Stimulated activated CD4-positive, alpha-beta T cell treated with anti-CD3 and anti-CD28 coated beads, Interleukin-1b, Interleukin-23, amount 100 ng/mL, for 1 hour (primary cell): ENCODE data around the gene CCL7.

Experiments used
- DNase-seq, 2 donors: peaks; one replicate each; pipeline ENCODE4 v3.0.0-alpha.2; 2020; ENCODE audit warnings: low read depth in 2 of 2

CCL7 gene

DNA sequence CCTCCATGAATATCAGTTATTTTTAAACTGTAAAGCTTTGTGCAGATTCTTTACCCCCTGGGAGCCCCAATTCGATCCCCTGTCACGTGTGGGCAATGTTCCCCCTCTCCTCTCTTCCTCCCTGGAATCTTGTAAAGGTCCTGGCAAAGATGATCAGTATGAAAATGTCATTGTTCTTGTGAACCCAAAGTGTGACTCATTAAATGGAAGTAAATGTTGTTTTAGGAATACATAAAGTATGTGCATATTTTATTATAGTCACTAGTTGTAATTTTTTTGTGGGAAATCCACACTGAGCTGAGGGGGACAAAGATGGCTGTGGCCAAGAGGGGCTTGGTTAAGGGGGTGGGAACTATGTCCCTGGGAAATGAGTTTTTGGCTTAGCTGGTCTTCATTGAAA, 17.9 kb downstream of the CCL7 start:
- no peak for DNase-seq

DNA sequence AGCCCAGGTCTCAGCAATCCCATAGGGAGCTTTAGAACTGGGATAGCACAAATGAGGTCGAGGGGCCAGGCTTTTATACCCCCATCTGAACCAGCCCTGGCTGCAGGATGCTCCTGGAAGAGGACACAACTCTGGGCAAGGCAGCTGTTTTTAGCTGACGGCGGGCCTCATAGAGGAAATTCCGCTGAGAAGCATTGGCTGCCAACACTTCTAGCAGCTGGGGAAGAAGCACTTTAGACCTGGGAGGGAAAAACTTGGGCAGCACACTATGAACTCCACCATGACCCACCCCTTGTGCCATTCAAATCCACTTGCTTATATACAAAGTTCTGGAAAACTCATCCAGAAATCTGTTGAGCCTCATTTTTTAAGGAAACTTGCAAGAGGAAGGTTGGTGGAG, 20.6 kb downstream of the CCL7 start:
- DNase-seq = no peak

- DNase-seq = no peak
Observed at GRCh38 chr17:34291721-34292348, 21.8 kb downstream of the CCL7 start.

DNA sequence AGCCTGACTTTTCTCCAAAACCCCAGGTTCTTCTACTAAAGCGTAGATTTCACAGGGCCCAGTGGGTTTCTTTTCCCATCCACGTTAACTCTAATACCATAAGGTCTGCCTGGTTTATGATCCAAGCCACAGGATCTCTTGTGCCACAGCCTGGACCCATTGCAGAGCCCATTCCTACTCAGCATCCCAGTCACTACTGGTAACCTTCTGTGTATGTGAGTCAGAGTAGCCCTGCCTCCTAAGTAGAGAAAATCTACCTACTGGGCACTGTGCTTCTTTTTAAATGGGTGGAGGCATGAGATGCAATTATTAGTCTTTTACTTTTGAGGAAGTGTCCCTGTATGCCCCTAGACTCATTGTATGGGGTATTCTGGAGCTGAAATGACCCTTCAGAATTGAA, 29.0 kb downstream of the CCL7 start:
- no peak for DNase-seq

- DNase-seq = no peak
Observed at GRCh38 chr17:34299956-34300577, 30.0 kb downstream of the CCL7 start.

- DNase-seq = no peak
Observed at GRCh38 chr17:34300652-34301370, 30.8 kb downstream of the CCL7 start.

- DNase-seq = no peak
Observed at GRCh38 chr17:34301986-34302385, 32.0 kb downstream of the CCL7 start.

DNA sequence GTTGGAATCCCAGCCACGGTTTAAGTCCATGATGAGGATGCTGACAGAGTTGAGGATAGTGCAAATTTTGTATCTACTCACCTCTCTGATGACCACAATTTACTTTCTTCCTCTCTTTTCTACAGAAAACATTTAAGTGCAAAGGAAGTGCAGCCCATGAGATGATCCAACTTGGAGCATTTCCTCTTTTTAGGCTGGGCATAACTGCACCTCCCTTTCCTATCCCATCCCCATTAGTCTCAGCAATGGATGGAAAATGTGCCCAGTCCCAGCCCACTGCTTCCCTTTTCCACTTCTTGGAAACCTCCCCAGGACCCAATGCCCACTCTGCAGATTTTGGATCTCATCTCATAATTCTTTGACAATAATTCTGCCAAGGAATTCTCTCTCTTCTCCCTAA, 32.6 kb downstream of the CCL7 start:
- DNase-seq = no peak

DNA sequence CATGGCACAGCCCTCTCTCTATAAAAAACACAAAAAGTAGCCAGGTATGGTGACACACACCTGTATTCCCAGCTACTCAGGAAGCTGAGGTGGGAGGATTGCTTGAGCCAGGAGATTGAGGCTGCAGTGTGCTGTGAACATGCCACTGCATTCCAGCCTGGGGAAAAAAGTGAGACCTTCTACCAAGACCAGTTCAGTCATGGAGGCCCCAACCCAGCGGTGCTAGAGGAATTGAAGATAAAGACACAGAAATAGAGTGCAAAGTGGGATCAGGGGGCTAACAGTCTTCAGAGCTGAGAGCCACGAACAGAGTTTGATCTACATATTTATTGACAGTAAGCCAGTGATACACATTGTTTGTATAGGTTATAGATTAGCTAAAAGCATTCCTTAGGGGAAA, 33.6 kb downstream of the CCL7 start:
- DNase-seq = no peak

DNA sequence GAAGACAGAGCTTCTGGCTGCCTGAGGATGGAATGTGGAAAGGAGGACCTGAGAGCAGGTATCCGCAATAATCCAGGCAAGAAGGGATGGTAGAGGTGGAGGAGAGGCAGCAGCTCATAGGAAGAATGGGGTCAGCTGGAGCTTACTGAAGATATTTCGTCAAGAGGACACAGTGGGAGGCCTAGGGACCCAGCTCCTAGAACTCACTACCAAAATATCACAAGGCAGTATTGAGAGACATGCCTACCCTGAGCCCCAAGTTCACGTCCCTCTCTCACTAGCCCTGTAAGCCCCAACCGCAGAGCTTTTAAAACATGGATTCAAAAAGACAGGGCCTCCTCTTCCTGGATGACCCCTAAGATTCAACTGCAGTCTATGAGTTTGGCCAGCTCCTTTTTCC, 35.0 kb downstream of the CCL7 start:
- DNase-seq = no peak

- no peak for DNase-seq
Observed at GRCh38 chr17:34305606-34306005, 35.6 kb downstream of the CCL7 start.

GRCh38 chr17:34306466-34306865, 36.4 kb downstream of the CCL7 start:
- no peak for DNase-seq

- DNase-seq = no peak
Observed at GRCh38 chr17:34307110-34307509, 37.1 kb downstream of the CCL7 start.

GRCh38 chr17:34308371-34308770, 38.4 kb downstream of the CCL7 start:
- DNase-seq = no peak

DNA sequence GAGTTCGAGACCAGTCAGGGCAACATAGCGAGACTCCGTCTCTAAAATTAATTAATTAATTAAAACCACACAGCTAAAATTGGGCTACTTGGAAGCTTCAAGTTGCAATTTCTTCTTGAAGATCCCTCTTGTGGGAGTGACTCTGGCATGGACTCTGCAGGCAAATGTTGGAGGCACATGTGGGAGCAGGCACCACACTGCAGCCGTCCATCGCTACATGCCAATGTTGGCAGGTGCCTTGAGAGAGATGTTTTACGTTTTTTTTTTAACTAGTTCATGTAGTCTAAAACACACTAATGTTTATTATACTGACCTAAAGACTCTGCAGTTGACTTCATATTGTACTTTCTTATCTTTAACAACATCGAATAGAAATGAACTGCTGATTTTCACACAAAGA, 41.3 kb downstream of the CCL7 start:
- DNase-seq = no peak

- DNase-seq = no peak
Observed at GRCh38 chr17:34312080-34312479, 42.1 kb downstream of the CCL7 start.

GRCh38 chr17:34313164-34313563, 43.1 kb downstream of the CCL7 start:
- DNase-seq = no peak

DNA sequence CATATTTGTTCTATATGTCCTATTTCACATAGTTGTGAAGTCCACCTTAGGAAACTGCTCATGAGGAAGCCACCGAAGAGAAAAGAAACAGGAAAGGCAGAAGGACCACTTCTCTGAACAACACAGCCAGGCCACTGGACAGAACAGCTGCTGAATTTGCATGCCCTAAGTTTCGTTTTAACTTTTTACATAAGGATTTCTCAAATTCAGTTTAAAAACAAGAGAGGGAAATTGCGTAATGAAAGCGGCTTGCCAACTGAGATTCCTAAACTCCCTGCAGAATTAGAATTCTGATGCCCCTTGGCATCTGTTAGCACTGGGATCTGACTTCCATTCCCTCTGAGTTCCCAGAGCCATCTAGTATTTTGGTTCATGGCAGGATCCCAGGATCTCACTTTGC, 44.3 kb downstream of the CCL7 start:
- DNase-seq = no peak

GRCh38 chr17:34318474-34318873, 48.5 kb downstream of the CCL7 start:
- no peak for DNase-seq

DNA sequence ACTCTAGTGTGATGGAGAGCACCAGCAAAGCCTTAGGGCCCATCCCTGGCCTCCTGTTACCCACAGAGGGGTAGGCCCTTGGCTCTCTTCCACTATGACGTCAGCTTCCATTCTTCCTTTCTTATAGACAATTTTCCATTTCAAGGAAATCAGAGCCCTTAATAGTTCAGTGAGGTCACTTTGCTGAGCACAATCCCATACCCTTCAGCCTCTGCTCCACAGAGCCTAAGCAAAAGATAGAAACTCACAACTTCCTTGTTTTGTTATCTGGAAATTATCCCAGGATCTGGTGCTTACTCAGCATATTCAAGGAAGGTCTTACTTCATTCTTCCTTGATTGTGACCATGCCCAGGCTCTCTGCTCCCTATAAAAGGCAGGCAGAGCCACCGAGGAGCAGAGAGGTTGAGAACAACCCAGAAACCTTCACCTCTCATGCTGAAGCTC, 49.0 kb downstream of the CCL7 start, which contains the start of gene CCL8:
CCL8 (plus strand) TSS at position 397 of the 445 bp plus-strand sequence. CDS start 67 bp downstream, outside the sequence.
- DNase-seq = no peak
